Heart left ventricle (tissue), 13 donors: ENCODE results near the gene DAZAP1.

Source experiments
- CTCF ChIP-seq, 12 donors: fragments of 200-600 bp; sonication (generic) in 4 of 12; IDR thresholded peaks; one replicate each; pipeline versions ENCODE4 v1.5.0 to v1.8.0; 2018 to 2022; ENCODE audit warnings: antibody characterized with exemption in 12 of 12, mild to moderate bottlenecking in 5 of 12
- POLR2A ChIP-seq, 2 donors: fragments of 450-650 bp; IDR thresholded peaks; one replicate each; pipeline ENCODE4 v1.6.1; 2017; ENCODE audit warnings: antibody characterized with exemption in 2 of 2, mild to moderate bottlenecking in 2 of 2, moderate library complexity in 2 of 2
- donor health status: ischemic (EF 13 %, LVEDD 7.1; RV severe dilation, severe dysfunction).
- donor health status: DM: no; HTN: yes; CAD: no.
- donor health status: DM: no; HTN: no; CAD: no.
- donor health status: ischemic (EF 25% LVEDD 6.9; RV normal size, moderate dysfunction).
- donor health status: ischemic (EF 25% LVEDD 5.7; RV mildly dilated, moderate dysfunction).
- donor health status: ischemic (EF 35%, LVEDD 5.7; RV mildly dilated, moderate dysfunction).
- donor health status: nonischemic (EF 11% LVEDD 7.7; RV severe dilation, severe dysfunction).
- donor health status: DM: yes; HTN: yes; CAD: no.
- donor health status: PGD.
- donor health status: ischemic (EF 29% LVEDD 5.4; RV normal size, mild dysfunction).
- donor health status: nonischemic (EF 23%, LVEDD 6.1; RV moderate dilation, normal function).

DNA sequence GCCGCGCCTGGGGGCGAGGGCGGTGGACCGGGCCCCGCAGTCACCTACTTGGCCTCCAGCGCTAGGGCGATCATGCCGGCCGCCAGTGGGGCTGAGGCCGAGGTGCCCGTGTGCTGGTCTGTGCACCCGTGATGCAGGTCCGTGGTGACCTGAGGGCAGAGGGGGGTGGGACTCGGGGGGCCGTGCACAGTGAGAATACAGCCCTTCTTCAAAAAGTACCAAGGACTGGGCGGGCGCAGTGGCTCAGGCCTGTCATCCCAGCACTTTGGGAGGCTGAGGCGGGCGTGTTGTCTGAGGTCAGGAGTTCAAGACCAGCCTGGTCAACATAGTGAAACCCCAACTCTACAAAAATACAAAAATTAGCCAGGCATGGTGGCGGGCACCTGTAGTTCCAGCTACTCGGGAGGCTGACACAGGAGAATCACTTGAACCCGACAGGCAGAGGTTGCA is 76.6 kb downstream of the DAZAP1 start:
- TF ChIP-seq CTCF (IDR thresholded peaks at IDR 0.05): no peak
- no peak for TF ChIP-seq POLR2A (IDR thresholded peaks at IDR 0.05)
